ENCODE measurements around the gene THPO. TPM values are rescaled to one million over a fixed set of nuclear protein-coding genes. Genes with fewer than 3 reads are reported as not detected.
A peak's percentile ranks its signal among the peaks of the same experiment; 100 is the strongest.

THPO gene
- total and polyA plus RNA-seq, 8 donors = 0.38 to 1.8 (median 0.93) TPM; not detected in 5

GRCh38 chr3:184417619-184418327 lies 39.8 kb upstream of the THPO start:
- Histone ChIP-seq H3K9me3 (no peaks in the 10 kb centered on the region), H3K27ac (no peak overlapping the region), H3K4me1 (peaks cover 0 to 4% (median 0%) of the 10 kb centered on the region in 4 donors), H3K27me3 (no peaks in the 10 kb centered on the region), H3K36me3 (no peaks in the 10 kb centered on the region), H3K4me3 (no peak overlapping the region)
- intact Hi-C loops (cut with DNase I; ENCODE audit: low total_unique reads) = loop anchor here (5.0 kb wide), 1 partner anchor 125 kb away; no protein-coding TSS in a partner anchor
- DNase-seq = peak; percentile 80 to 87
- TF ChIP-seq POLR2A (IDR thresholded peaks at IDR 0.05) = no peak
- TF ChIP-seq, protein P1, sequence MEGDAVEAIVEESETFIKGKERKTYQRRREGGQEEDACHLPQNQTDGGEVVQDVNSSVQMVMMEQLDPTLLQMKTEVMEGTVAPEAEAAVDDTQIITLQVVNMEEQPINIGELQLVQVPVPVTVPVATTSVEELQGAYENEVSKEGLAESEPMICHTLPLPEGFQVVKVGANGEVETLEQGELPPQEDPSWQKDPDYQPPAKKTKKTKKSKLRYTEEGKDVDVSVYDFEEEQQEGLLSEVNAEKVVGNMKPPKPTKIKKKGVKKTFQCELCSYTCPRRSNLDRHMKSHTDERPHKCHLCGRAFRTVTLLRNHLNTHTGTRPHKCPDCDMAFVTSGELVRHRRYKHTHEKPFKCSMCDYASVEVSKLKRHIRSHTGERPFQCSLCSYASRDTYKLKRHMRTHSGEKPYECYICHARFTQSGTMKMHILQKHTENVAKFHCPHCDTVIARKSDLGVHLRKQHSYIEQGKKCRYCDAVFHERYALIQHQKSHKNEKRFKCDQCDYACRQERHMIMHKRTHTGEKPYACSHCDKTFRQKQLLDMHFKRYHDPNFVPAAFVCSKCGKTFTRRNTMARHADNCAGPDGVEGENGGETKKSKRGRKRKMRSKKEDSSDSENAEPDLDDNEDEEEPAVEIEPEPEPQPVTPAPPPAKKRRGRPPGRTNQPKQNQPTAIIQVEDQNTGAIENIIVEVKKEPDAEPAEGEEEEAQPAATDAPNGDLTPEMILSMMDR (IDR thresholded peaks at IDR 0.05) = peak in 5 of 7 experiments; percentile 75 to 95 (median 89)
- no peak for TF ChIP-seq EP300 (IDR thresholded peaks at IDR 0.05)
- TF ChIP-seq POLR2AphosphoS5 (IDR thresholded peaks at IDR 0.05) = peak in 1 of 3 donors; percentile 40
- 22 to 29% (median 28%) methylated on average over 11 to 14 of the region's 14 CpGs for WGBS, 5 donors

- H3K4me3 ChIP-seq = no peak overlapping the region
- no peak for TF ChIP-seq POLR2AphosphoS5 (IDR thresholded peaks at IDR 0.05)
- TF ChIP-seq, protein P1 (IDR thresholded peaks at IDR 0.05) = no peak
- TF ChIP-seq EP300 (IDR thresholded peaks at IDR 0.05) = no peak
- no peak for TF ChIP-seq POLR2A (IDR thresholded peaks at IDR 0.05)
- WGBS, 5 donors = 67 to 82% (median 77%) methylated on average over 4 of the region's 4 CpGs
- H3K9me3 ChIP-seq = no peaks in the 10 kb centered on the region
- intact Hi-C loops (cut with DNase I; ENCODE audit: low total_unique reads) = loop anchor here (5.0 kb wide), 1 partner anchor 127 kb away; no protein-coding TSS in a partner anchor
- no peaks in the 10 kb centered on the region for H3K36me3 ChIP-seq
- H3K4me1 ChIP-seq = peaks cover 0 to 4% (median 0%) of the 10 kb centered on the region in 4 donors
- no peaks in the 10 kb centered on the region for H3K27me3 ChIP-seq
- H3K27ac ChIP-seq = no peak overlapping the region
- no peak for DNase-seq
These were observed 37.1 kb upstream of the THPO start for GRCh38 chr3:184415203-184415490.

GRCh38 chr3:184414418-184415202 lies 36.6 kb upstream of the THPO start:
- intact Hi-C loops (cut with DNase I; ENCODE audit: low total_unique reads) = loop anchor here (5.0 kb wide), 1 partner anchor 128 kb away; no protein-coding TSS in a partner anchor
- 76 to 90% (median 82%) methylated on average over 16 of the region's 16 CpGs for WGBS, 5 donors
- TF ChIP-seq, protein P1 (IDR thresholded peaks at IDR 0.05) = no peak
- TF ChIP-seq EP300 (IDR thresholded peaks at IDR 0.05) = no peak
- no peak for TF ChIP-seq POLR2AphosphoS5 (IDR thresholded peaks at IDR 0.05)
- no peak for TF ChIP-seq POLR2A (IDR thresholded peaks at IDR 0.05)
- Histone ChIP-seq H3K36me3 (no peaks in the 10 kb centered on the region), H3K27me3 (no peaks in the 10 kb centered on the region), H3K4me3 (no peak overlapping the region), H3K4me1 (peaks cover 0 to 4% (median 0%) of the 10 kb centered on the region in 4 donors), H3K27ac (no peak overlapping the region), H3K9me3 (no peaks in the 10 kb centered on the region)
- no peak for DNase-seq

- Histone ChIP-seq H3K36me3 (no peaks in the 10 kb centered on the region), H3K9me3 (no peaks in the 10 kb centered on the region), H3K27me3 (no peaks in the 10 kb centered on the region), H3K4me3 (no peak overlapping the region), H3K27ac (no peak overlapping the region), H3K4me1 (no peaks in the 10 kb centered on the region)
- WGBS, 5 donors = 67 to 89% (median 78%) methylated on average over 8 to 12 of the region's 12 CpGs
- intact Hi-C loops (cut with DNase I; ENCODE audit: low total_unique reads) = no loop called here
- no peak for DNase-seq
- TF ChIP-seq POLR2A (IDR thresholded peaks at IDR 0.05) (no peak), EP300 (IDR thresholded peaks at IDR 0.05) (no peak), POLR2AphosphoS5 (IDR thresholded peaks at IDR 0.05) (no peak)
- TF ChIP-seq, protein P1 (IDR thresholded peaks at IDR 0.05) = no peak
These were observed 32.0 kb upstream of the THPO start for GRCh38 chr3:184409946-184410500.

Data from stomach (tissue), 9 donors.